Transverse colon (tissue), 3 donors: ENCODE results near the gene WDR11.

Experiments
- CTCF ChIP-seq, 5 experiments: fragments of 200-600 bp in 3 of 5; fragments of 450-650 bp in 2 of 5; sonication (generic) in 3 of 5; IDR thresholded peaks; 1 replicate in 2 of 5; 2 replicates in 3 of 5; pipeline ENCODE4 v1.5.1; 2016 to 2017; ENCODE audit warnings: antibody characterized with exemption in 5 of 5, inconsistent platforms in 3 of 5, mild to moderate bottlenecking in 2 of 5, moderate library complexity in 1 of 5
- EP300 ChIP-seq: sonication (generic); formaldehyde crosslinking; IDR thresholded peaks from one replicate; pipeline ENCODE4 v1.6.1; 2017; ENCODE audit warnings: antibody characterized with exemption, low read depth
- POLR2A ChIP-seq: fragments of 450-650 bp; IDR thresholded peaks from one replicate; pipeline ENCODE4 v1.6.1; 2016; ENCODE audit warnings: antibody characterized with exemption, mild to moderate bottlenecking, moderate library complexity

GRCh38 chr10:120951288-120951687, 100.1 kb downstream of the WDR11 start:
- TF ChIP-seq CTCF (IDR thresholded peaks at IDR 0.05): no peak
- no peak for TF ChIP-seq EP300
- TF ChIP-seq POLR2A: no peak
